Right lobe of liver (tissue), 4 donors: ENCODE results near the gene TYMS.

Experiments used
- CTCF ChIP-seq, 4 donors: fragments of 200-600 bp in 3 of 4; fragments of 450-650 bp in 1 of 4; IDR thresholded peaks; one replicate each; pipeline versions ENCODE4 v1.5.1 to v1.8.0; 2016 to 2022; ENCODE audit warnings: antibody characterized with exemption in 4 of 4, mild to moderate bottlenecking in 2 of 4
- POLR2A ChIP-seq: fragments of 450-650 bp; IDR thresholded peaks from one replicate; pipeline ENCODE4 v1.6.1; 2017; ENCODE audit warnings: antibody characterized with exemption, mild to moderate bottlenecking
- donor health status: DM: no; HTN: no; CAD: no.
- donor health status: DM: no; HTN: no; CAD: no.
- donor health status: DM: no; HTN: yes; CAD: no.

- no peak for TF ChIP-seq CTCF (IDR thresholded peaks at IDR 0.05)
- no peak for TF ChIP-seq POLR2A
Measured at GRCh38 chr18:615092-615521, 42.3 kb upstream of the TYMS start.
